PC-3 (cell line): ENCODE measurements around the gene SMG6.

Source experiments
- EZH2 ChIP-seq: fragments of 300-600 bp; sonication (generic); IDR thresholded peaks from one replicate; pipeline ENCODE4 v1.6.1; 2017; ENCODE audit warnings: antibody characterized with exemption, mild to moderate bottlenecking, low read length; ENCODE audit not compliant: unreplicated experiment
- TF ChIP-seq, protein P1 (sequence below): fragments of 300-600 bp; sonication (generic); conservative IDR thresholded peaks from 2 replicates; pipeline ENCODE4 v1.5.1; 2017; ENCODE audit warnings: antibody characterized with exemption, low read depth, mild to moderate bottlenecking, low read length

- TF ChIP-seq, protein P1, sequence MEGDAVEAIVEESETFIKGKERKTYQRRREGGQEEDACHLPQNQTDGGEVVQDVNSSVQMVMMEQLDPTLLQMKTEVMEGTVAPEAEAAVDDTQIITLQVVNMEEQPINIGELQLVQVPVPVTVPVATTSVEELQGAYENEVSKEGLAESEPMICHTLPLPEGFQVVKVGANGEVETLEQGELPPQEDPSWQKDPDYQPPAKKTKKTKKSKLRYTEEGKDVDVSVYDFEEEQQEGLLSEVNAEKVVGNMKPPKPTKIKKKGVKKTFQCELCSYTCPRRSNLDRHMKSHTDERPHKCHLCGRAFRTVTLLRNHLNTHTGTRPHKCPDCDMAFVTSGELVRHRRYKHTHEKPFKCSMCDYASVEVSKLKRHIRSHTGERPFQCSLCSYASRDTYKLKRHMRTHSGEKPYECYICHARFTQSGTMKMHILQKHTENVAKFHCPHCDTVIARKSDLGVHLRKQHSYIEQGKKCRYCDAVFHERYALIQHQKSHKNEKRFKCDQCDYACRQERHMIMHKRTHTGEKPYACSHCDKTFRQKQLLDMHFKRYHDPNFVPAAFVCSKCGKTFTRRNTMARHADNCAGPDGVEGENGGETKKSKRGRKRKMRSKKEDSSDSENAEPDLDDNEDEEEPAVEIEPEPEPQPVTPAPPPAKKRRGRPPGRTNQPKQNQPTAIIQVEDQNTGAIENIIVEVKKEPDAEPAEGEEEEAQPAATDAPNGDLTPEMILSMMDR, result no peak
- TF ChIP-seq EZH2, result no peak
Observed at GRCh38 chr17:2071455-2072281, 231.9 kb downstream of the SMG6 start.
